A549 (cell line): Measurements from ENCODE around the gene RRAS.

ENCODE experiments used
- EP300 ChIP-seq, 2 experiments: fragments of >200 bp; sonication (Bioruptor Twin); formaldehyde crosslinking; IDR thresholded peaks; 2 replicates in 1 of 2; 3 replicates in 1 of 2; pipeline ENCODE4 v1.6.1; 2016 to 2017
- TF ChIP-seq, protein P1 (sequence below): fragments of >200 bp; sonication (Bioruptor Twin); formaldehyde crosslinking; IDR thresholded peaks from 3 replicates; pipeline ENCODE4 v1.5.1; 2016
- TF ChIP-seq, protein P2 (sequence below): IDR thresholded peaks from 2 replicates; pipeline ENCODE4 v1.6.1; 2012
- TF ChIP-seq, protein P3 (sequence below): fragments of 200-600 bp; sonication (generic); IDR thresholded peaks from 2 replicates; pipeline ENCODE4 v1.6.1; 2016; ENCODE audit warnings: antibody characterized with exemption, mild to moderate bottlenecking, moderate library complexity
- TF ChIP-seq, protein P4 (sequence below): IDR thresholded peaks from 2 replicates; pipeline ENCODE4 v1.6.1; 2012

DNA sequence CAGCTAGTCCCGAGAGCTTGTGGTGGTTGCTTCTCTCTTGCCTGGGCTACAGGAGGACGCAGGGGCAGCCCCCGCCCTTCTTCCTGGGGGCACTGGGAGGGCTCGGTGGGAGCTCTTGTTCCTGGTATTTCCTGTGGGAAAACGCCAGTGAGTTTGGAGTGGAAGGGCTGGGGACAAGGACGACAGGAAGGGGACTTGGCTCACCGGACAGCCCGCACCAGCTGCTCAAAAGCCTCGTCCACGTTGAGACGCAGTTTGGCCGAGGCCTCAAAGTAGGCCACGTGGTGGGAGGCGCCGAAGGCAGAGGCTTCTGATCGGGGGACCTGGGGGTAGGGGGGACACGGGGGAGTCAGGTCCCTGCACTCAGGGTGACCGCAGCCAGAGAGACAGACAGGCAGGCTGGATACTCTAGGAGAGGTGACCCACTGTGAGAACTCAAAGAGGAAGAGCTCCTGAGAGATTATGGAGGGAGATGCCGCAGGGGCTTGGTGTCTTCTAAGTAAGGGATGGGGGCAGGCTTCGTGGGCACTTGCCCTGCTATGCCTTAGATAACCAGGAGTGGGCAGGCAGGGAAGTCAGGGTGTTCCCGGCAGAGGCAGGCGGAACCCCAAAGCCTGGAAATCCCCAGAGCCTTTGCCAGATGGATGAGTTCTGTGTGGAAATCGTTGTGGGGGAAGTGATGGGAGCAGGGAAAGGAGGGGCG, 4.3 kb downstream of the RRAS start:
- TF ChIP-seq, protein P1, sequence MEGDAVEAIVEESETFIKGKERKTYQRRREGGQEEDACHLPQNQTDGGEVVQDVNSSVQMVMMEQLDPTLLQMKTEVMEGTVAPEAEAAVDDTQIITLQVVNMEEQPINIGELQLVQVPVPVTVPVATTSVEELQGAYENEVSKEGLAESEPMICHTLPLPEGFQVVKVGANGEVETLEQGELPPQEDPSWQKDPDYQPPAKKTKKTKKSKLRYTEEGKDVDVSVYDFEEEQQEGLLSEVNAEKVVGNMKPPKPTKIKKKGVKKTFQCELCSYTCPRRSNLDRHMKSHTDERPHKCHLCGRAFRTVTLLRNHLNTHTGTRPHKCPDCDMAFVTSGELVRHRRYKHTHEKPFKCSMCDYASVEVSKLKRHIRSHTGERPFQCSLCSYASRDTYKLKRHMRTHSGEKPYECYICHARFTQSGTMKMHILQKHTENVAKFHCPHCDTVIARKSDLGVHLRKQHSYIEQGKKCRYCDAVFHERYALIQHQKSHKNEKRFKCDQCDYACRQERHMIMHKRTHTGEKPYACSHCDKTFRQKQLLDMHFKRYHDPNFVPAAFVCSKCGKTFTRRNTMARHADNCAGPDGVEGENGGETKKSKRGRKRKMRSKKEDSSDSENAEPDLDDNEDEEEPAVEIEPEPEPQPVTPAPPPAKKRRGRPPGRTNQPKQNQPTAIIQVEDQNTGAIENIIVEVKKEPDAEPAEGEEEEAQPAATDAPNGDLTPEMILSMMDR: no peak
- TF ChIP-seq, protein P2, sequence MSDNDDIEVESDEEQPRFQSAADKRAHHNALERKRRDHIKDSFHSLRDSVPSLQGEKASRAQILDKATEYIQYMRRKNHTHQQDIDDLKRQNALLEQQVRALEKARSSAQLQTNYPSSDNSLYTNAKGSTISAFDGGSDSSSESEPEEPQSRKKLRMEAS: no peak
- TF ChIP-seq, protein P3, sequence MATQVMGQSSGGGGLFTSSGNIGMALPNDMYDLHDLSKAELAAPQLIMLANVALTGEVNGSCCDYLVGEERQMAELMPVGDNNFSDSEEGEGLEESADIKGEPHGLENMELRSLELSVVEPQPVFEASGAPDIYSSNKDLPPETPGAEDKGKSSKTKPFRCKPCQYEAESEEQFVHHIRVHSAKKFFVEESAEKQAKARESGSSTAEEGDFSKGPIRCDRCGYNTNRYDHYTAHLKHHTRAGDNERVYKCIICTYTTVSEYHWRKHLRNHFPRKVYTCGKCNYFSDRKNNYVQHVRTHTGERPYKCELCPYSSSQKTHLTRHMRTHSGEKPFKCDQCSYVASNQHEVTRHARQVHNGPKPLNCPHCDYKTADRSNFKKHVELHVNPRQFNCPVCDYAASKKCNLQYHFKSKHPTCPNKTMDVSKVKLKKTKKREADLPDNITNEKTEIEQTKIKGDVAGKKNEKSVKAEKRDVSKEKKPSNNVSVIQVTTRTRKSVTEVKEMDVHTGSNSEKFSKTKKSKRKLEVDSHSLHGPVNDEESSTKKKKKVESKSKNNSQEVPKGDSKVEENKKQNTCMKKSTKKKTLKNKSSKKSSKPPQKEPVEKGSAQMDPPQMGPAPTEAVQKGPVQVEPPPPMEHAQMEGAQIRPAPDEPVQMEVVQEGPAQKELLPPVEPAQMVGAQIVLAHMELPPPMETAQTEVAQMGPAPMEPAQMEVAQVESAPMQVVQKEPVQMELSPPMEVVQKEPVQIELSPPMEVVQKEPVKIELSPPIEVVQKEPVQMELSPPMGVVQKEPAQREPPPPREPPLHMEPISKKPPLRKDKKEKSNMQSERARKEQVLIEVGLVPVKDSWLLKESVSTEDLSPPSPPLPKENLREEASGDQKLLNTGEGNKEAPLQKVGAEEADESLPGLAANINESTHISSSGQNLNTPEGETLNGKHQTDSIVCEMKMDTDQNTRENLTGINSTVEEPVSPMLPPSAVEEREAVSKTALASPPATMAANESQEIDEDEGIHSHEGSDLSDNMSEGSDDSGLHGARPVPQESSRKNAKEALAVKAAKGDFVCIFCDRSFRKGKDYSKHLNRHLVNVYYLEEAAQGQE: no peak
- TF ChIP-seq EP300 (IDR thresholded peaks at IDR 0.05): no peak
- TF ChIP-seq, protein P4, sequence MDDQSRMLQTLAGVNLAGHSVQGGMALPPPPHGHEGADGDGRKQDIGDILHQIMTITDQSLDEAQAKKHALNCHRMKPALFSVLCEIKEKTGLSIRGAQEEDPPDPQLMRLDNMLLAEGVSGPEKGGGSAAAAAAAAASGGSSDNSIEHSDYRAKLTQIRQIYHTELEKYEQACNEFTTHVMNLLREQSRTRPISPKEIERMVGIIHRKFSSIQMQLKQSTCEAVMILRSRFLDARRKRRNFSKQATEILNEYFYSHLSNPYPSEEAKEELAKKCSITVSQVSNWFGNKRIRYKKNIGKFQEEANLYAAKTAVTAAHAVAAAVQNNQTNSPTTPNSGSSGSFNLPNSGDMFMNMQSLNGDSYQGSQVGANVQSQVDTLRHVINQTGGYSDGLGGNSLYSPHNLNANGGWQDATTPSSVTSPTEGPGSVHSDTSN: no peak
